ENCODE measurements around the gene KDSR.
"Not testable (repeated sequence)": the region's sequence is repeated elsewhere in the genome, so short reads cannot be mapped to it uniquely, and the experiment has no call there.

The KDSR gene

DNA sequence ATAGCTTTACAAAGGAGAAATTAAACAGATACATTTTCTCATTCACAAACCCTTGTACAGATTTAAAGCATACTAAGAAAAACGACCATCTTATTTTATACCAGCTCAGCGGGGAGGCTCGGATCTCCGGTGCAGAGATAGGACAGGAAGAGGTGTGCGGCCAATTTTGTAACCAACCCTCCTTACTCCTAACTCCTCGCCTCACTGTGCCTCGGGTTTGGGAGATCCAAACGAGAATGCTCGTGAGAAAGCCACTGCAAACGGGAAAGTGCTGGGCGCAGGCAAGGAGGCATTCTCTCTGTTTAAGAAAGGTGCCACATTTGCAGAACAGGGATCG, 1.2 kb downstream of the KDSR start:
- DNase-seq = no peak

GRCh38 chr18:63363951-63364350, 3.1 kb downstream of the KDSR start:
- DNase-seq = no peak

DNA sequence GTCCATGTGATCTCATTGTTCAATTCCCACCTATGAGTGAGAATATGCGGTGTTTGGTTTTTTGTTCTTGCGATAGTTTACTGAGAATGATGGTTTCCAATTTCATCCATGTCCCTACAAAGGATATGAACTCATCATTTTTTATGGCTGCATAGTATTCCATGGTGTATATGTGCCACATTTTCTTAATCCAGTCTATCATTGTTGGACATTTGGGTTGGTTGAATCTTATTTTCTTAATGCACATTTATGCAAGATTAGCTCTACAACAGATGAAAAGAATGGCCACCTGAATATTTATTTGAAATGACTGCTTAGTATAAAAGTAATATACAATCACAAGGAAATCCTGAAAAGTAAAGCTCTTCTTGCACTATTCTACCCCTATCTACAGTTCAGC, 3.6 kb downstream of the KDSR start:
- DNase-seq = not testable (repeated sequence)

DNA sequence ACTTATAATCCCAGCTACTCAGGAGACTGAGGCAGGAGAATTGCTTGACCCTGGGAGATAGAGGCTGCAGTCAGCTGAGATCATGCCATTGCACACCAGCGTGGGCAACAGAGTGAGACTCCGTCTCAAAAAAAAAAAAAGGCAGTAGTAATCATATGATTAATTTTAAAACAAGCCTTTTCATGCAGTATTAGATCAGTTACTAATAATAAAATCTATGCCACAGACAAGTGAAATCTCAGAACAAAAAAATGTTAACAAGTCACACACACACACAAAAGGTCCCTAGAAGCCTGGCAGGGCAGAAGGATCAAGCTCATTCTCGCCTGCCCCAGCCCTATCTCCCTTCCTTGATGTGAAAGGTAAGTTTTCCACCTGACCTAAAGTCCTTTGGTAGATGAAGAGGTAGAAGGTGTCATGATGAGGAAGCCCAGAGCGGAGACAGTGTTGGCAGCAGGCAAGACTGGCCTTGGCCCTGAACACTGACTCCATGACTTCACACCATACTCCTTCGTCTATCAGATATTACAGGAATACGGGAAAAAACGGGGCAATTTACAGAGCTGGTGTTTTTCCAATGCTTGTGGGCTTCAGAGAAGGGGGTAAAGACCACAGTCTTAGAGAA, 10.6 kb downstream of the KDSR start:
- no peak for DNase-seq

GRCh38 chr18:63350230-63350629, 16.8 kb downstream of the KDSR start:
- no peak for DNase-seq

- no peak for DNase-seq
Measured at GRCh38 chr18:63348508-63349136, 18.4 kb downstream of the KDSR start.

GRCh38 chr18:63346480-63347183, 20.4 kb downstream of the KDSR start:
- no peak for DNase-seq

GRCh38 chr18:63346031-63346430, 21.0 kb downstream of the KDSR start:
- DNase-seq = no peak

DNA sequence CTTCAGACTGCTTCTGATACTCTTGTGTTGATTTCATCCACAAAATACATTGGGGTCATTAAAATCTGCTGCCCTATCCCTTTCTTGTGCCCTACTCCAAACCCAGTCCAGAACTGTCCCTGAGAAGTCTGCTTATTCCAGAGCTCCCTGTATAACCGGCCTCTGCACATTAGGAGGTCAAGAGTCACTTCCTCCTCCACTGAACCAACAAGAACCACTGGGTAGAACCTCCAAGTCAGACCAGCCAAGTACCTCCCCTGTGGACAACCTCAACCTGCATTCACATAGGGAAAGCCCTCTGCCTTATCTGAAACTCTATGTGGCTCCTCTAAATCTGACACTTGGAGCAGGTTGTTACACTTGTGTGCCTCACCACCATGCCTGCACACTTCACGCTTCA, 22.1 kb downstream of the KDSR start:
- DNase-seq = no peak

GRCh38 chr18:63344263-63344662, 22.7 kb downstream of the KDSR start:
- no peak for DNase-seq

GRCh38 chr18:63342206-63342605, 24.8 kb downstream of the KDSR start:
- DNase-seq = no peak

GRCh38 chr18:63339920-63340484, 27.0 kb downstream of the KDSR start:
- DNase-seq = peak; percentile 12 to 70 (median 43)

- no peak for DNase-seq
Measured at GRCh38 chr18:63336366-63337099, 30.5 kb downstream of the KDSR start.

DNA sequence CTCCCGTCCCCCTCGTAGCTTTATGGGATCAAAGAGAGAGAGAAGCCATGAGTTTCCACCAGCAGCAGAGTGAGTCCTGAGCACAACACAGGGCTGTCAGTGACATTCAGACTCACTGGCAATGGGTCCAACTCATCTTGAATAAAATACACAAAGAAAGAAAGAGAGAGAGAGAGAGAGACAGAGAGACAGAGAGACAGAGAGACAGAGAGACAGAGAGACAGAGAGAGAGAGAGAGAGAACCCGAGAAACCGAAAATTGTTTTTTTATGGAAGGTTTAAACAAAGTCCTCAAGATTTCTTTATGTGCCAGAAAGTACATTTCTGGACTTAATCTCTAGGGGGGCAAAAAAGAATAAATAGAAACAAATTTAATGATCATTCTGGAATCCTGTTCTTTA, 35.9 kb downstream of the KDSR start:
- DNase-seq = no peak

- no peak for DNase-seq
Measured at GRCh38 chr18:63329431-63330145, 37.4 kb downstream of the KDSR start.

GRCh38 chr18:63326011-63326410, 41.0 kb downstream of the KDSR start:
- no peak for DNase-seq

DNA sequence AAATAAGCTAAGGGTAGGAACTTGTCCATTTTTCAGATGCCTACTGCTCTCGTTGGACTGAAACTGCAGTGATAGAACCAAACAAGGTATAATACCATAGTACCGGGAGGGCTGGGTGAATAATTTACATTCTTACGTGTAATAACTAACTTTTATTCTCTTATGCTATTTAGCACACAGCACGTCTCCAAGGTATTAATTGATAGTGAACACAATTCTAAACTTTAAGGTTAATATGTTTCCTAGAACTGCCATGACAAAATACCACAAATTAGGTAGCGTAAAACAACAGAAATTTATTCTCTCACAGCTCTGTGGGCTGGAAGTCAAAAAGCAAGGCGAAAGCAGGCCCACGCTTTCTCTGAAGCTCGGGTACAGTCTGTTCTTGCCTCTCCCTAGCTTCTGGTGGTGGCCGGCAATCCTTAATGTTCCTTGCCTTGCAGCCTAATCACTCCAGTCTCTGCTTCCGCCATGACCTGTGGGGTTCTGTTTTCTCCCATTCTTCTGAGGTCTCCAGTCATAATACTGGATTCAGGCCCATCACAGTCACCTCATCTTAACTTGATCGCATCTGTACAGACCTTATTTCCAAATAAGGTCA, 41.8 kb downstream of the KDSR start:
- no peak for DNase-seq

- peak; percentile 48 to 92 (median 73) for DNase-seq
Measured at GRCh38 chr18:63322908-63323634, 43.9 kb downstream of the KDSR start.

- DNase-seq = no peak
Measured at GRCh38 chr18:63322206-63322605, 44.8 kb downstream of the KDSR start.

DNA sequence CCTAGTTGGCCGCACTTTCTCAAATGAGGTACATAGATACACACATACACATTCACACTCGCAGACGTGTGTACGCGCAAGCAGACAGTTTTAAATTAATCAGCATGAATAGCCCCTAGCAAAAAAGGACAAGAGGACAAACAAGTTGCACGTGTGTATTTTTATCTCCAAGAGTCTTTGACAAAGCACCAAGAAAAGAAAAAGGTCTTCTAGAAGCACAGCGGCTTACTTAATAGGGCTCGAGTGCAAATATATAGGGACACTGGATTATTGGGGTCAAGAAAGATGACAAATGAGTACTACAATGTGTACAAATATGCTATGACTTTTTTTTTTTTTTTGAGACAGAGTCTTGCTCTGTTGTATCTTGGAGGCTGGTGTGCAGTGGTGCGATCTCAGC, 45.7 kb downstream of the KDSR start:
- no peak for DNase-seq

- DNase-seq = no peak
Measured at GRCh38 chr18:63320975-63321265, 46.1 kb downstream of the KDSR start.
